ENCODE data around the gene GDI2.

GDI2 gene

GRCh38 chr10:5748394-5748803 lies 64.8 kb downstream of the GDI2 start:
- no peak overlapping the region for H3K27ac ChIP-seq
- no peak for TF ChIP-seq CTCF (conservative IDR thresholded peaks at IDR 0.05)

GRCh38 chr10:5746197-5746596 lies 67.0 kb downstream of the GDI2 start:
- no peak overlapping the region for H3K27ac ChIP-seq
- TF ChIP-seq ZFX (IDR thresholded peaks at IDR 0.05) (no peak), CTCF (conservative IDR thresholded peaks at IDR 0.05) (no peak)

GRCh38 chr10:5744849-5745248 lies 68.4 kb downstream of the GDI2 start:
- H3K27ac ChIP-seq: no peak overlapping the region
- TF ChIP-seq CTCF (conservative IDR thresholded peaks at IDR 0.05) (no peak), ZFX (IDR thresholded peaks at IDR 0.05) (no peak)

GRCh38 chr10:5743736-5744135 lies 69.5 kb downstream of the GDI2 start:
- no peak overlapping the region for H3K27ac ChIP-seq
- TF ChIP-seq CTCF (conservative IDR thresholded peaks at IDR 0.05) (no peak), ZFX (IDR thresholded peaks at IDR 0.05) (no peak)

- TF ChIP-seq CTCF (conservative IDR thresholded peaks at IDR 0.05): no peak
- H3K27ac ChIP-seq: no peak overlapping the region
These were observed 71.1 kb downstream of the GDI2 start for GRCh38 chr10:5742116-5742515.

- no peak overlapping the region for H3K27ac ChIP-seq
- TF ChIP-seq ZFX (IDR thresholded peaks at IDR 0.05) (no peak), CTCF (conservative IDR thresholded peaks at IDR 0.05) (no peak)
These were observed 72.0 kb downstream of the GDI2 start for GRCh38 chr10:5741276-5741675.

GRCh38 chr10:5738427-5738826 lies 74.8 kb downstream of the GDI2 start:
- no peak overlapping the region for H3K27ac ChIP-seq
- TF ChIP-seq CTCF (conservative IDR thresholded peaks at IDR 0.05) (no peak), ZFX (IDR thresholded peaks at IDR 0.05) (no peak)

Measured in C4-2B (cell line).